Activated T-helper 9 cell treated with anti-CD3 and anti-CD28 coated beads, Interleukin-2, amount 50 U/mL, for 16 hours (primary cell): ENCODE results near the gene TARS3.

ENCODE experiments used
- DNase-seq: peaks from one replicate; pipeline ENCODE4 v3.0.0-alpha.2; 2020; ENCODE audit warnings: low read depth

The TARS3 gene

DNA sequence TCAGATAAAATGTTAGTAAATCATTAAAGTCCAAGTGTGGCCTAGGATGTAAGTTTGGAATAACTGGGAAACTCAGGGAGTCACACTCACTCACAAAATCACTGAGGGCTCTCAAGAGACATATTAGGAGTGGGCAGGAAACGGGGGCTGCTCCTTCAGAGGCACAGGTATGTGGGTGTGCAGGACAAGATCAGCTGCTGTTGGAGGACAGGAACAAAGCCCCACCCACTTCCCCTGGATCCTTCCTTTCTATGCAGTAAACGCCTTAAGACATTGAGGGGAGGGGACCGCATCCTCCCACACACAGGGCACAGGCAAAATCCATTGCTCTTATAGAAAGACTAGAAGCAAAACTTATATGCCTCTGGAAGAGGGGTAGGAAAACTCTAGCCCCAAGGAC lies 102.3 kb downstream of the TARS3 start:
- no peak for DNase-seq

DNA sequence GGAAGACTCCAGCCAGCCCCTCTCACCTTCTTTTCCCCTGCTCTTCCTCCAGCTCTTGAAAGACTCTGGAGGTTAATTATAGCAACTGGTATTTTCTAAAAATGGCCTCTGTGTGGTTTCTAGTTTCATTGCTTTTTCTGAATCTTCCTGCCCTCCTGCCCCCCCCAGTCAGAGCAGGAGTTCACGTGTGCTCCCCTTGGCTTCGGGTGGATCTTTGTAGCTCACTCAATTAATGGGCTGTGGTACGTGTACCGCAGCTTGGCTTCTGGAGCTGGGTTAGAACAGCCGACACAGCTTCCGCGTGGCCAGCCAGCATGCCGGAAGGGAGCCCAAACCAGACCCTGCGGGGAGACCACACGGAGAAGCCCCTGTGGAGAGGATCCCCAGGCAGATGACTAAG lies 103.6 kb downstream of the TARS3 start:
- no peak for DNase-seq

DNA sequence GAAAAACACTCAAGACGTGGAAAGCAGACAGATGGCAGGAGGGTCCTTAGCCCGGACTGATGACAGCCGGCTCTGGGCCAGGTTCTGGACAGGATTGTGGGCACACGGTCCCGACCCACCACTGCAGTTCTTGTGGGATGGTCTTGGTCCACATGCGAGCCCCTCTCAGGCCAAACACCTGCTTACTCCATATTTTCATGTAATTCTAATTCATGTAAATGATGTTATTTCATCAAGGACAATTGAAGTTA lies 104.7 kb downstream of the TARS3 start:
- DNase-seq = no peak

DNA sequence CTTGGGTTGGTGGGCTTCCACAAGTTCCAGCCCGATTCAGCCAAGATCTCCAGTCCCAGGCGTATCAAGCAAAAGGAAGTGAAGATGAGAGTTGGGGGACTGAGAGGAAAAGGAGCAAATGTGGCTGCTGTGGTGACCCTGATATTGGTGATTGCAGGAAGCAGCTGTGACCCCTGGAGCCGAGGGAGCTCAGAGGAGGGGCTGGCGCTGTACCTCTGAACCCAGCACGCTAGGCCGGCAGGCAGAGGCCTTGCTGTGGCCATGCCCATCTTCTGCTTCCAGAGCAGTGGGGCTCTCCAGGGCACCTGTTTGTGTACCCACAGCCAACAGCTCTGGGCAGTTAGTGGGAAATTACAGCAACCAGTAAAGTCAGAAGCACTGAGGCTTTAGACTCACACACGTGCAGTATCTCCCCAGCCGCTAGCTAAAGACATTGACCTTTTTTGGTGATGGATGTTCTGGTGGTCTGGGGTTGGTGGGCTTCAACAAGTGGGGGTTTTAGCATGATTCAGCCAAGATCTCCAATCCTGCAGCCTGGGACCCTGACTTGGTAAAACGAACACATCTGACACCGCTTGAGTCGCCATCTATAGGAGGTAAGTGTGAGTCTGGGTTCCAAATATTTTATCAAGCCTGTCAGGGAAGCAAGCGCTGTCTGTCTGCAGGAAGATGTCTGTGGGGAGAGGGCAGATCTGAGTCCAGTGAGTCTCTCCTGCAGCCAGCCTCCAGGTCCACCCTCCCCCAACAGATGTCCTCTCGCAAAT lies 105.2 kb downstream of the TARS3 start:
- no peak for DNase-seq

DNA sequence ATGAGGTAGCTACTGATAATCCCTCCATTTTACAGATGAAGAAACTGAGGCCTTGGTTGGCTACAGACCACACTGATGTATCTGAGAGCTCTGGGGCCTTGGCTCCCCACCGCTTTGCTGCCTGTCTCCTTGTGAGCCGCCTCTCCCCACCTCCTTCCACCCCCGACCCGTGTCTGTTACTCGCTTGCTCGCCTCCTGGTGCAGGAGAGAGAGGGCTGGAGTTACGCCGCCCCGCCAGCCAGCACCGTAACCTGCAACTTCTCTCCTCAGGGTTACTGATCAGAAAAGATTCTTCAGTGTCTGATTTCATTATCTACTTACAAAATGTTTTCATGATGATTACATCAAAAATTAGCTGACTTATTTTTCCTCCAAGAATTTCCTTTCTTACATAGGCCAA lies 106.2 kb downstream of the TARS3 start:
- no peak for DNase-seq

DNA sequence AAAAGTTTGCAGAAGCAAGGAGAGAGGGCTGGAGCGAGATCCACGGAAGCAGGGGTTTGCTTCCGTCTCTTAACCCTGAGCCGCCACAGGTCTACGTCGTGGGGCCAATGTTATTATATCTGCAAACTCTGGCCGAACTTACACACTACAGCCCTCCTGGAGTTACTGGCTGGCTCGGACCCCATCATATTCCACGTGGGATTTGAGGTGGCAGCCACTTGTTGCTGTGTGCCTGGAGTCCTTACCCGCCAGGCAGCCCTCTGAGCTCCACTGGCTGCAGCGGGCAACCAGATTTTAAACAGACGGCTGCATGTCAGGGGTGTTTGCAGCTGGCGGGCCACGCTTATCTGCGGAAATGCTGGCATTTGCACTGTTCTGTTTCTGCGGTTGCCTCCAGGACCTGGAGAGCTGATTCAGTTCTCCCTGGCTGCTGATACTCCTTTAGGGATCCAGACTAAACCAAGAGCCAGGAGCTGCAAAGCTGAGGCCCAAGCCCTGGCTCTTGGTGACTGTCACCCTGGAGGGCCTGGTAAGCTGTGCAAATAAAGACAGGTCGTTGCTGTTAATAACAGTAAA lies 106.8 kb downstream of the TARS3 start:
- DNase-seq = no peak

DNA sequence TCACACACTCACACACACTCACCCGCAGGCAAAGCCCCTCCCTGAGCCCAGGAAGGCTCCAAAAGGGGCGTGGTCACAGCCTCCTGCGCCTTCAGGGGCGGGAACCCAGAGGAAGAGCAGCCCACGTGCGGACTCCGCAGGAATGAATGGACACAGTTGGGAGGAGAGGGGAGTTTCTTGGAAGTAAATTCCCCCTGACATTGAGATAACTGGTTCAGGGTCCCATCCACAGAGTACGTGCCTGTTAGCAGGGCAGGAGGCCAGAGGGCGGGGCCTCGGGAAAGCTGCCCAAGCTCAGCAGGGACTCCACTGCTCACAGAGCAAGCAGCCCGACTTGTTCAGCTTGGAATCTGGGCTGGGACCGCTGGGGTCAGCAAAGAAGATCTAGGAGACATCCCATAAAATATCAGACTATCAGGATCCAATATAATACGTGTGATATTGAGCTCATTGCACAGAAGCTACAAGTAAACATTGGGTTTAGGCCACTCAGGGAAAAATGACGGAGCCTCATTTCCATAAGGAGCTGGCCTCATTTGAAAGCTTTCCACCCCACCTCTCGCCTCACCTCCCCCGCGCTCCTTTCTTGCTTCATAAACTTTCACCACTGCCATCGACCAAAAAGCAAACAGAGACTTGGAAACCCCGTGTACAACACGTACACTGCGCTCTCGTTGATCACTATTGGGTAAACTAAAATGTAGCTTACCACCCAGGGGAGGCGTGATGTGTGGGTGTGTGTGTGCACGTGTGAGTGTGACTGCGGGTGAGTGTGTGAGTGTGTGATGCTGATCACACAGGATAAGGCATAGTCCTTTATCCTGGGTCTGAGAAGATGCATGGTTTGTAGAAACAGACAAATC lies 108.1 kb downstream of the TARS3 start:
- DNase-seq = no peak

DNA sequence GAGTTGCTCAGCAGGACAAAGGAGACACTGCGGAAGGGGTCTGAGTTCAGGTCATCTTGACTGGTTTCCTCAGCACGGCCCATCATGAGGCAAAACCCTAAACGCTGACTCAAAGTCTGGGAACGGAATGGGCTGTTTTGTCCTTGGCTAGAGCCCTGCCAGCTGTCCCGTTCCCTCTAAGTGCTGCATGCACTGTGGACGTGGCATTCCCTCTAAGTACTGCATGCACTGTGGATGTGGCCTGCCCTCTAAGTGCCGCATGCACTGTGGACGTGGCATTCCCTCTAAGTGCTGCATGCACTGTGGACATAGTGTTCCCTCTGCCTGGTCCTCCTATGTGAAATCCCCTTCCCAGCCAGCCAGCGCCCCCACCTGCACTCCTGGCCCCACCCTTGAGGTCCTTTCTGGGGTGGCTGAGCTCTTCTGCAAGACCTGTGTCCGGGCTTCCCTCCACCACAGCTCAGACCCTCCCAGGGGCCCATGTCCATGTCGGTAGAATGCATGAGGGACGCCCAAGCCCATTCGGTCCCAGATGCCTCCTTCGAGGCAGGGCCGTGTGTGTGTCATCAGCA lies 108.8 kb downstream of the TARS3 start:
- DNase-seq = no peak

DNA sequence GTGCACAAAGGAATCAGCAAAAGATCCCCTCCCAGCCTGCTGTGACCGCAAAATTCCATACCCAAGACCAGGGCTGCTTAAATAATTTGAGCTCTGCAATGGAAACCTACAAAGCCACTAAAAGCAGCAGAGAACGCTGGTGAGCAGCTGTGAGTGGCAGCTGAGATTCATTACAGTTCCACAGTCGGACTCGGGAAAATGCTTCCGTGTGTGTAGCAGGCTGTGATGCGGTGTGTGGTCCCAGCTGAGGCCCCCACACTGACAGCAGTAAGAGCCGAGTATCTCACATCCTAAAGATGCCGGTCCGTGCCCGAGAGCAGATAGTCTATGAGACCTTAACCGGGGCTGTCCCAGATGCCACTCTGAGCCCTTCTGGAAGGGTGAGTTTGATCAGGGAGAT lies 109.5 kb downstream of the TARS3 start:
- DNase-seq = no peak

DNA sequence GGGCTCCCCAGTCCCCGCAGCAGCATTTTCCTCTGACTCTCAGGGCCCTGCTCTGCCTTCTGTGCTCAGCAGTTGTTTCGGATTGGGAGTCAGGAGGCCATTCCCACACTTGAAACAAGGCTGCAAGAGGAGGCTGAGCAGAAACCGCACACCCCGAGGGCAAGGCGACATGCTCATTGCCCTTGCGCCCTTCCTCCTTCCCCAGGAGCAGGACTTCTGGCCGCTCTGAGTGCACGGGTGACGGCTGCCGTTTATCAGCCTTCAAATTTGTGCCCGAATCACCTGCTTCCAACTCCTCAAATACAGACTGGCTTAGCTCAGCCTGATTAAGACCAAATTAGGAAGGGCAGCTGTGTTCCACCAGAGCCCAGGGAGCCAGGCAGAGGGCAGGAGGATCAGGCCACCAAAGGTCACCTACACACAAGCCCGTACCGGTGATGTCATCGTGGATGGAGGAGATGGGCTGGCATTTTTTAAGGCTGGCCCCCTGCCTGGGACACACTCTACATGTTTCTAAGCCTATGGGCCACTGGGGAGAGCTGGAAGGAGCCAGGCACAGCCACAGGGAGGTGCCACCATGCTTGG lies 110.2 kb downstream of the TARS3 start:
- no peak for DNase-seq

DNA sequence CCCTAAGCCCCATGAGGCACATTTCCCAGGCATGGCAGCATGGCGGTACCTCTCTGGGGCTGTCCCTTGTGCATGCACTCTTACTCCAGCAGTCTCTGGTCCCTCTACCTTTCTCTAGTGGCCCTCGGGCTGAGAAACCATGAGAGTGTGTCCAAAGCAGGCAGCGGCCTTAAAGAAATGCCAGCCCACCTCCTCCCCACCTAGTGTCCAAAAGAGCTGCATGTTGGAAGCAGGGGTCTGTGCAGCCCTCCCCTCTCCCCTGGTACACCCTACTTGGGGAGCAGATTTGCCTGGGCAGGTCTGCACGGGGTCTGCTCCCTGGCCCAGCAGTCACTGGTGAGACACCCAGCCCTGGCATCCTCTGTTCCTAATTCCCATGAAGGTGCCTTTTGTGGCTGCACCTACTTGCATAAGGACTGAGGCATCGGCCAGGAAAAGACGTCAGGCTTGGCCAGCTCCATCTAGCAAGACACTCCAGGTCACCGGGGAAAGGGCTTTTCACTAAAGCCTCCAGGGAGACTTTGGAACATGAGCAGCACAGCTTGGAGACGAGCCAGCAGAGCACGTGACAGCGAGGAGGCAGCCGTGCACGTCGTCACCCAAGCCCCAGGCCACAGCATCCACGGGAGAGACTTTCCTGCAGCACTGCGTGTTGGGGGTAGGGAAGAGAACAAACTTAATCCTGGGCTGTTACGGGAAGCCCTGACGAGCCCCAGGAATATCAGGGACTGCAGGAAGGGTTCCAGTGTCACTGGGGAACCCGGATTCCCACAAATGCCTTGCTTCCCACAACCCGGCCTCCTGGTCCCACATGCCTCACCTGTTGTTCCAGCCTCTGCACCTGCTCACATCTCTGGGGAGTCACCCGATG lies 110.9 kb downstream of the TARS3 start:
- DNase-seq = no peak

DNA sequence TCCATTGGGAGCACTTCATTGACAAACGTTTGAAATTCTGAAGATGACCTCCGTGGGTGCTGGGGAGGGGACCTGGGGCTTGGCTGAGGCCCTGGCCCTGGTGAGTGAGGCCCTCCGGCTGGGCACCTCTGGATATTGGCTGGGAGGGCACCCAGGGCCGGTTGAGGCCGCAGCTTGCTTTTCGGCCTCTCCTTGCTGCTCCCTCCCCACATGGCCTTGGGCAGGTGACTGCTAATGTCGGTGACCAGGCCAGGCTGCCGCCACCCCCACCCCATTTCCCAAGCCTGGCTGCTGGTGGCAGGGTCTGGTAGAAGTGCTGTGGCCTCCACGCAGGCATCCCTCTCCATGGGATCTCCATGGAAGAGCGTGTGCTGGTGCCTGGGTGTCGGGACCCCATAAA lies 111.6 kb downstream of the TARS3 start:
- no peak for DNase-seq

DNA sequence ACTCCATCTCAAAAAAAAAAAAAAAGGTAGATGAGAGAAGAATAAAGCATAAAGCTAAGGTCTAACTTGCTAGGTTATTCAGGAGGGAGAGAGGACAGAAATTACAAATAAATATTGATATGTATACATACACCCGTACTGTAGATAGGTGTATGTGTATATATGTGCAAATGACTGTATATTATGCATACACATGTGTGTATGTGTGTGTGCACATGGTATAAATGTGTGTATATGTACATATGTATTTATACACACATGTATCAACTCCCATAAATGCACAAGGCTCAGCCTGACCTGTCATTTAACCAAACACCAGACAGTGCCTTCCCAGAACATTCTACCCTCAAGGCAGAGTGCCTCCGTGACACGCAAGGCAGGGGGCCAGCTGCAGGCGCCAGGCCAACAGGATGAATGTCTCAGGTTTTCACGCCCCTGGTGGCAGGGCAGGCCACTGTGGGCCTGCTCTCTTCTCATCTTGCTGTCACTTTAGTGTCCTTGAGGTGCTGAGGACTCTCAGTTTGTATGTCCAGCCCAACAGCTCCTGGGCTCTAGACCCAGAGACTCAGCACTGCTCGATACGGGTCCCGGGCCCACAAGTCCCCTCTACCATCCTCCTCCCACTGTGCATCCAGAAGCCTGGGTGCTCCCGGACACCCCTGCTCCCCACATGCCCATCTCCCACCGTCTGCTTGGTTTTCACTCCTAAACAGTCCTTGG lies 112.5 kb downstream of the TARS3 start:
- no peak for DNase-seq

DNA sequence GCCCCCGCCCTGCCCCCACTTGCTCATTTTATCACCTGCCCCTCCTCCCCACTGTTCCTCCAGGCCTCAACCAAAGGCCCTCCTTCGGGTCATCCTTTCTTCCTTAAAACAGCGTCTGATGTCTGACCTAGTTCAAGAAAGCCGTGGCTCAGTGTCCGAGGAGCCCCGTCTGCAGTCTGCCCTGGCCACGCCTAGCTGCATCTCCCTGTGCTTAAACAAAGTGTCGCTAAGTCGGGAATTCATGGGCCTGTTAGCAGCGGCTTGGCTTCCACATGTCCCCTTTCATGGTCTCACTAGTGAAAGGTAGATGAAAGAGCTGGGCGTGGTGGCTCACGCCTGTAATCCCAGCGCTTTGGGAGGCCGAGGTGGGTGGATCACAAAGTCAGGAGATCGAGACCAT lies 113.3 kb downstream of the TARS3 start:
- no peak for DNase-seq

DNA sequence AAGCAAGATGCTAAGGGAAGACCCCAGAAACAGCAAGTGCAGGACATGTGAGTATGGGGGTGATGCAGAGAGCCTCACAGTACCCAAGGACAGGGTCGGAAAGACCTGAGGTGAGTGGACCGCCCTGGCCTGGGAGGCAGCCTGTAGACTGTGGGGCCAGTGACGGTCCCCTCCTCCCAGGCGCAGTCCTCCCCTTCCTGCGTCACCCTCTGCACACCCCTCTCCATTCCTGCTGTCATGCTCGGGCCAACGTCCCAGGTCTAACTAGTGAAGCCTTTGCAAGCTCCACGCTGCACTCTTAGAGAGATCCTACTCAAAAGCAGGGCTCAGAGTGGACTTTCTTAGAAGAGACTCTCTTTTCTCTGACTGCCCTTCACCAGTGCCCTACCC lies 113.7 kb downstream of the TARS3 start:
- DNase-seq = no peak

DNA sequence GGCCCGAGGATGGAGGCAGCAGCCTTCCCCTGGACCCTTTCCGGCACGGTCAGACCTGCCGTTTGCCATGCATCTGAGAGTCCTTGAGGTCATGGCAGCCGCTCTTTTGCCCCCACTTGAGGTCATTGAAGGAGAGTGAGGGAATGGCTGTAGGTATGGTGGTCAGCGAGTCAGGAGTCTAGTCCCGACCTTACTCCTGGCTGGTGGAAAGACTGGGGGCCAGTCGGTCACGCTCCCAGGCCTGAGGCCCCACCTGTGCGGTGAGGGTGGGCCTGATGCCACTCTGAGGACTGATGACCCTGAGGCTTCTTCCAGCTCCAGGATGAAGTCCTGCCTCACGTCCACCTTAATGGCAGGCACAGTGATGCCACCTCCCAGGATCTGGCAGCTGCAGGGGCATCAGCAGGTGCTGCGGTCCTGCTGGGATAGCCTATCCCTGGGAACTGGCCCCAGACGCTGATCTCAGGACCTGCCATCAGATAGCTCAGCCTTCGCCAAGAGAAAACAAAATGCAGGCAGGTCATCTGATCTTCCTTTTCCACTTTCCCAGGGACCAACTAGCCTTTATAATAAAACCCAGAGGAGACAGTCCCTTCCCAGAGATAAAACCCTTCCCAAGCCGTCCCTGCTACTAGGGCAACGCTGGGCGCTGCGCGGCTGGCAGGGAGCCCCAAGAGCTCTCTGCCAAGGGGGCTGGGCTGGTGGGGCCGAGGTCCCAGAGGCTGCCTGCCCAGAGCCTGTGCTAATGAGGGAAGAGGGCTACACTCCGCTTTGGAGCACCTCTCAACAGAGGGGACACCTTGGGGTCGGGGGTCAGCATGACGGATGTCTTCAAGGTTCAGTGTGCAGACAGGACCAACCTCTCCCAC lies 114.3 kb downstream of the TARS3 start:
- DNase-seq = no peak

DNA sequence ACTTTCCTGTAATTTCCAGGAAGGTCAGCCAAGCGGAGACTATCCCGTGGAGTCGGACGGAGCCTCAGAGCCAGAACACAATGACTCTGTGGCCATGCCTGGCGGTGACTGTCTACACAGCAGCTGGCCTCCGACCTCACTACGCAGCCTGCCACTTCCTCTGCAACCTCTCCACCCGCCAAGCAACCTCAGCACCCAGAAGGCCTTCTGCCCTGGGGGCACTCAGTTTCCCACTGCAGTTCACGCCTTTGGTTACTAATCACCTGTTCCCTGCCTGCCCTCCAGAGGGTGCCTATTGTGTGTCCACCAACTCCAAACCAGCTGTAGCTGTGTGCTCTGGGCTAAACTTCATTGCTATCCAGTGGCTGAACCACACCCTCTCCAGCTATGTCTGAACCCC lies 116.1 kb downstream of the TARS3 start:
- no peak for DNase-seq

DNA sequence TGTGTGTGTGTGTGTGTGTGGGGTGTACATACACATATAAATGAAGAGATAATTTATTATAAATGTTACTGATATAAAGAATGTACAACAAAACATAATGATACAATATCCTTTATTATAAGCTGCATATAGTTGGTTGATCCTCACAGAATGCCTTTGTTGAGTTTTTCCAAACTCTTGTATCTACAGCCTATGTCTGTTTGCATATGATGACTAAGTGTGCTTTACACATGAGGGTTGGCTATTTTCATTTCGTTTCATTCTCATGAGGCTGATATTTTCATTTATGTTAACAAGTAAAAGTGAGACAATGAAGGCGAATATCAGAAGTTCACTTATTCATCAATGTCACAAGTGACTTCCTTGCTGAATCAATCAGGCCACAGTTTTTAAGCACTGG lies 117.2 kb downstream of the TARS3 start:
- DNase-seq = no peak

DNA sequence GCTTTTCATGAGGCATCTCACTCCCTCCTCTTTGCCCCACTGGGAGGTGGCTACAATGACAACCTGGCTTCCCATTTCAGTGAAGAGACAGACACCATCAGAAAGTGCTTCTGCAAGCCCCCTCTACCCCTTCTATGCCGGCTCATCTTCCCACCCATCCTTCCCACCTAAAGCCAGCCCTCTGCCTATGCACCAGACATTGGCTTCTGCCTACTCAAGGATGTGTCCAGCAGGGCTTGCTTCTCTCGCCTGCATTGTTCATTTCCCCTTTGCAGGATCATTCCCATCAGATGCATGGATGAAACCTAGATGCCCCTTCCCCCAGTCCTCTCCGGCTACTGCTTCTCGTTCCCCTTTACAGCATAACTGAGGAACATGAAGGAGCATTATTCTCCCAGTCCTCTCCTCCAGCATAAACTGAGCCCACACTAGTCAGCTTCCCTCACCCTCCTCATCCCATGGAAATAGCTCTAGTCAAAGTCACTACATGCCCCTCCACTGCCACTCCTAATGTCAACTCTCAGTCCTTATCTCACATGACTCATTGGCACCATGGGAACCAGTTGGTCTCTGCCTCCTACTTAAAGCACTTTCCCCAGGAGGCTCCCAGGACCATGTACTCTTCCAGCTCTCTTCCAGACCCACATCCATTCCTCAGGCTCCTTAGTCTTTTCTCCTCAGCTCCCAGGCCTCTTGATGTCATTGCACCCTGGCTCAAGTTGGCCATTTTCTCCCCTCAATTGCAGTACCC lies 120.0 kb downstream of the TARS3 start:
- no peak for DNase-seq
